ENCODE results near the gene CHEK2.
"Not testable (repeated sequence)": the region's sequence is repeated elsewhere in the genome, so short reads cannot be mapped to it uniquely, and the experiment has no call there.

The CHEK2 gene

DNA sequence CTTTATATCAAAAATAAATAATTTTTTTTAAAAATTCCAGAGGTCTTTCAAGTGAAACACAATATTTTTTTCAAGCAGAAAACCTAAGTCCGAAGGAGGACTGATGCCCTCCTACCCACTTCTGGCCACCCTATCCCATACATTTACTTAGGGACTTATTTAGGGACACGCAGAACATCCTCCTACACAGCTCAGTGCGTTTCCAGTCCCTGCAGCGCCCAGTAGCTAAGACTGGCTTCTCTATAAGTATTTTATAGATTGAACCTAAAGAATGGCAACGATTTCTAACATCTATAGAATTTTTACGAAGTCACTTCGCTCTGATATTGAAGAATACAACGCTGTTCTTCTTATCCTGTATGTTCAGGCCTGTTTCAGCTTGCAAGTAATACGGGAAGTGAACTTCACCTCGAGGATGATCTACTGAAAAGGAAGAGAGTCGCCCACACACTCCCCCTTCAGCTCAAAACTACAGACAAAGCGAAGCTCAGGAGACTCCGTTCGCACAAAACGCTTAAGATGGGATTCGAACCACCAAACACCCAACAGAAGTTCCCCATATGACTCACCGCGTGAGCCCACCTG lies 328 bp downstream of the CHEK2 start:
- DNase-seq, result no peak

DNA sequence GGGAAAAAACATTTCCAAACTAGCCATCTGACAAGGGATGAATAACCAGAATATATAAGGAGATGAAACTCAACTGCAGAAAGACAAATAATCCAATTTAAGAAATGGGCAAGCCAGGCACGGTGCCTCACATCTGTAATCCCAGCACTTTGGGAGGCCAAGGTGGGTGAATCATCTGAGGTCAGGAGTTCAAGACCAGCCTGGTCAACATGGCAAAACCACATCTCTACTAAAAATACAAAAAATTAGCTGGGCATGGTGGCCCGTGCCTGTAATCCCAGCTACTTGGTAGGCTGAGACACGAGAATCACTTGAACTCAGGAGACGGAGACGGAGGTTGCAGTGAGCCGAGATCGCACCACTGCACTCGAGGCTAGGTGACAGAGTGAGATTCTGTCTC lies 2.7 kb downstream of the CHEK2 start:
- DNase-seq, result not testable (repeated sequence)

DNA sequence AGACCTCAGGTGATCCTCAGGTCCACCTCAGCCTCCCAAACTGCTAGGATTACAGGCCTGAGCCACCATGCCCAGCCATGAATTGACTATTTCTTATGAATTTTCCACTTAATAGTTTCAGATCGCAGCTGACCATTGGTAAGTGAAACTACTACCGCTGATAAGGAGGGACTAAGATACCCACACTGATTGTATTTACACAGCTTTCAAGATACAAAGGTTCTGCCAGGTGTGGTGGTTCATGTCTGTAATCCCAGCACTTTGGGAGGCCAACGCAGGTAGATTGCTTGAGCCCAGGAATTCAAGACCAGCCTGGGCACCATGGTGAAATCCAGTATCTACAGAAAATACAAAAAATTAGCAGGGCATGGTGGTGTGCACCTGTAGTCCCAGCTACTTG lies 3.9 kb downstream of the CHEK2 start:
- no peak for DNase-seq

DNA sequence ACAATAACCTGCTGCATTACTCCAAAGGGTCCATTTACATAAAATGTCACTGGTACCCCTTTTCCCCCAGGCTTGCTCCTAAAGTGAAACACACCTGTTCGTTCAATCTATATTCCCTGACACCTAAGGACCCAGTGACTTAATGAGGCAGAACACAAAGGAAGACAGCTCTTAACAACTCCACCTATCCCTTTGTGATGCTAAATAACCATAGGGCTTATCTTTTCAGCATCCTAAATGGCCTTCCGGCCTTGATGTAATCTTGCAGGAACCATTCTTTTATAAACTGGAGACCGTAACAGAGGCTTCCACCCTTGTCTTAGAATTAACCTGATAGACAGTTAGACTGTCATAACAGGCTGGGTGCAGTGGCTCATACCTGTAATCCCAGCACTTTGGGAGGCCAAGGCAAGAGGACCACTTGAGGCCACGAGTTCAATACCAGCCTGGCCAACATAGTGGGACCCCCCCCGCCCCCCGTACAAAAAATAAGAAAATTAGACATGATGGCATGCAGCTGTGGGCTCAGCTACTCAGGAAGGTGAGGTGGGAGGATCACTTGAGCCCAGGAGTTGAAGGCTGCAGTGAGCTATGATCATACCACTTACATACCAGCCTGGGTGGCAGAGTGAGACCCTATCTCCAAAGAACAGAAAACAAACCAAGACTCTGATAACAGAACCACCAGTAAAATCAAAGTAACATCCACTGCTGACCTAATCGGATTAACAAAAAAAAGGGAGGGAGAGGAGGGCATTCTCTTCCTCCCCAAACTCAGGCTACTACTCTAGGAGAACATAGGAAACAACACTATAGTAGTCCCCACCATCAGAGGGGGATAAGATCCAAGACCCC lies 5.1 kb downstream of the CHEK2 start:
- DNase-seq, result no peak

DNA sequence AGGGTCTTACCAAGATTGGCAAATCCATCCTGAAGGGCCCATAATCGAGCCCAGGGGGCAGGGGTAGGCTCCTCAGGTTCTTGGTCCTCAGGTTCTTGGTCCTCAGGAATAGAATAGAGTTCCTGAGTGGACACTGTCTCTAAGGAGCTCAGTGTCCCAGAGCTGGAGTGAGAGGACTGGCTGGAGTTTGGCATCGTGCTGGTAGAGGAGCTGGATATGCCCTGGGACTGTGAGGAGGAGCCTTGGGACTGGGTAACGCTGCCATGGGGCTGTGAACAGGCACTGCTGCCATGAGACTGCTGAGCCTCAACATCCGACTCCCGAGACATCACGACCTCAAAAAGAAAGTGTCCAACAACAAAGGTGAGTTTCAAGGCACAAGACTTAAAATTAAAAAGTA lies 7.2 kb downstream of the CHEK2 start:
- no peak for DNase-seq

DNA sequence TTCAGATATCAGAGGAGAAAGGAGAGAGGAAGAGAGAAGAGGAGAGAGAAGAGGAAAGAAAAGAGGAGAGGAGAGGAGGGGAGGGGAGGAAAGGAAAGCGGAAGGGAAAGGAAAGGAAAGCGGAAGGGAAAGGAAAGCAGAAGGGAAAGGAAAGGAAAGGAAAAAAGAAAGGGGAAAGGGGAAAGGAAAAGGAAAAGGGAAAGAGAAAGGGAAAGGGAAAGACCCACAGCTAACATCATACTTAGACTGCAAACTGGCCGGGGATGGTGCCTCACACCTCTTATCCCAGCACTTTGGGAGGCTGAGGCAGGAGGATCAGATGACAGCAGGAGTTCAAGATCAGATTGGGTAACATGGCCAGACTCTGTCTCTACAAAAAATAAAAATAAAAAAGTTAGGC lies 11.4 kb downstream of the CHEK2 start:
- DNase-seq, result no peak

DNA sequence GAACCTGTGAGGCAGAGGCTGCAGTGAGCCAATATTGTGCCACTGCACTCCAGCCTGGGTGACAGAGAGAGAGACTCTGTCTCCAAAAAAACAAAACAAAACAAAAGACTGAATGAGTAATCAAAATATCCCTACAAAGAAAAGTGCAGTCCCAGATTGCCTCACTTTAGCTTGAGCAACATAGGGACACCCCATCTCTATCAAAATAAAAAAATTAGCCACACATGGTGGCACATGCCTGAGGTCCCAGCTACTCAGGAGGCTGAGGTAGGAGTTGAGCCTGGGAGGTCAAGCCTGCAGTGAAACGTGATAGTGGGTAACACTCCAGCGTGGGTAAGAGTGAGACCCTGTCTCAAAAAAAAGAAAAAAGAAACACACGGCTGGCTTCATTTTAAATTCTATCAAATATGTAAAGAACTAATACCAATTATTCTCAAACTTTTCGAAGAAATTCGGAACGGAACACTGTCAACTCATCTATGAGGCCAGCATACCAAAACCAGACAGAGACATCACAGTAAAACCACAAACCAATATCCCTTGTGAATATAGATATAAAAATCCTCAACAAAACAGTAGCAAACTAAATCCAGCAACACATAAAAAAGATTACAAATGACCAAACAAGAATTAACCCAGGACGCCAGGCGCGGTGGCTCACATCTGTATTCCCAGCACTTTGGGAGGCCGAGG lies 12.9 kb downstream of the CHEK2 start:
- DNase-seq, result no peak

DNA sequence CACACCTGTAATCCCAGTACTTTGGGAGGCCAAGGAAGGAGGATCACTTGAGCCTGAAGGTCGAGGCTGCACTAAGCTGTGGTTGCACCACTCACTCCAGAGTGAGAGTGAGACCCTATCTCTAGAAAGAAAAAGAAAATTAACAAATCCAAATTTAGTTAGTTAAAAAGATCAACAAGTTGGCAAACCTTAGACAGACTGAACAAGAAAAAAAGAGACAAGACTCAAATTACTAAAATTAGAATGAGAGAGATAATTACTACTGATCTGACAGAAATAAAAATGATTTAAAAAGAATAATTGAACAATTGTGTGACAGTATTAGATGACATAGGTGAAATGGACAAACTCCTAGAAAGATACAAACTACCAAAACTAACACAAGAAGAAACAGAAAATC lies 13.6 kb downstream of the CHEK2 start:
- no peak for DNase-seq

DNA sequence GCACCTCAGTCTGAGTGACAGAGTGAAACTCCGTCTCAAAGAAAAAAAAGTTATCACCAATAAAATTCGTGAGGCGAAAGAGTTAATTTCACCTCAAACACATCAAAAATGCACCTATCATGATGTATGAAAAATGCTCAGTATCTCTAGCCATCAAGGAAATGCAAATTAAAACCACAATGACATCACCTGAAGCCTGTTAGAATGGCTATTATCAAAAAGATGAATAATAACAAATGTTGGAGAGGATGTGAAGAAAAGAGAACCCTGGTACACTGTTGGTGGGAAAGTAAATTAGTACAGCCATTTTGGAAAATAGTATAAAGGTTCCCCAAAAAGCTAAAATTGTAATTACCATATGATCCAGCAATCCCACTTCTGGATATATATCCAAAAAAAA lies 23.6 kb downstream of the CHEK2 start:
- no peak for DNase-seq

DNA sequence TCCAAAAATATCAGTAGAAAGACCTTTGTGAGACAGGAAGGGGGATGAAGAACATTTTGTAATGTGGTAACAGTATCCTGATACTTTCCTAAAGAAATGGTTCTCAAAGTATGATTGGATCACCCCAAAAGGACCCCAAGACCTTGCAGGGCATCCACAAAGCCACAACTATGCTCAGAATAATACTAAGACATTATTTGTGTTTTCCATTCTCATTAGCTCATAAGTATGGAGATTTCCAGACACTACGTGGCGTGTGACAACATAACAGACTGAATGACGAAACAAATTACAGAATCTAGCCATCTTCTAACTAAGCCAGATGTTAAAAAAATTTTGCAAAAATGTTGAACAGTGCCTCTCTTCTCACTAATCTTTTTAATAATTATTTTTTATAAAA lies 24.9 kb downstream of the CHEK2 start:
- DNase-seq, result no peak

DNA sequence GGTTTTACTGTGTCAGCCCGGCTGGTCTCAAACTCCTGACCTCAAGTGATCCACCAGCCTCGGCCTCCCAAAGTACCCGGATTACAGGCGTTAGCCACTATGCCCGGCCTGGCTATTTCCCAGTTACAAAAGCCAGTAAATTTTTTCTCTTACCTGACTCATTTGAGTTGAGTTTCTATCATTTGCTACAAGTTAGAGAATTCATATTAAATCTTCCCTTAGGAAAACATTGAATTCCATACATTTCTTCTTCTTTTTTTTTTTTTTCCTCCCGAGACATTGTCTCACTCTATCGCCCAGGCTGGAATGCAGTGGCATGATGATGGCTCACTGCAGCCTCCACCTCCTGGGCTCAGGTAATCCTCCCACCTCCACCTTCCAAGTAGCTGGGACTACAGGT lies 26.0 kb downstream of the CHEK2 start:
- no peak for DNase-seq

DNA sequence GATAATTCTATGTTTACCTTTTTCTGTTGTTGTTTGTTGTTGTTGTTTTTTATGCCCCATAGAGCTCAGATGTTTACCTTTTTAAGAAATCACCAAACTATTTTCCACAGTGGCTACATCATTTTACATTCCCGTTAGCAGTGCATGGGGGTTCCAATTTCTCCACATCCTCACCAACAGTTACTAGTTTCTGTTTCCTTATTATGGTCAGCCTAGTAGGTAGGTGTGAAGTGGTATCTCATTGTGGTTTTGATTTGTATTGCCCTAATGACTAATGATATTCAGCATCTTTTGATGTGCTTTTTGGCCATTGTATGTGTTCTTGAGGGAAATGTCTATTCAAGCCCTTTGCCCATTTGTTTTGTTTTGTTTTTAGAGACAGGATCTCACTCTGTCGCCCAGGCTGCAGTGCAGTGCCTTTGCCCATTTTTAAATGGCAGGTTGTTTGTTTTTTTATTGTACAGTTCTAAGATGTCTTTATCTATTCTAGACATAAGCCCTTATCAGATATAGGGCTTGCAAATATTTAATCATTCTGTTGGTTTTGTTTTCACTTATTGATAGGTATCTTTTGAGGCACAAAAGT lies 27.5 kb downstream of the CHEK2 start:
- DNase-seq, result no peak

DNA sequence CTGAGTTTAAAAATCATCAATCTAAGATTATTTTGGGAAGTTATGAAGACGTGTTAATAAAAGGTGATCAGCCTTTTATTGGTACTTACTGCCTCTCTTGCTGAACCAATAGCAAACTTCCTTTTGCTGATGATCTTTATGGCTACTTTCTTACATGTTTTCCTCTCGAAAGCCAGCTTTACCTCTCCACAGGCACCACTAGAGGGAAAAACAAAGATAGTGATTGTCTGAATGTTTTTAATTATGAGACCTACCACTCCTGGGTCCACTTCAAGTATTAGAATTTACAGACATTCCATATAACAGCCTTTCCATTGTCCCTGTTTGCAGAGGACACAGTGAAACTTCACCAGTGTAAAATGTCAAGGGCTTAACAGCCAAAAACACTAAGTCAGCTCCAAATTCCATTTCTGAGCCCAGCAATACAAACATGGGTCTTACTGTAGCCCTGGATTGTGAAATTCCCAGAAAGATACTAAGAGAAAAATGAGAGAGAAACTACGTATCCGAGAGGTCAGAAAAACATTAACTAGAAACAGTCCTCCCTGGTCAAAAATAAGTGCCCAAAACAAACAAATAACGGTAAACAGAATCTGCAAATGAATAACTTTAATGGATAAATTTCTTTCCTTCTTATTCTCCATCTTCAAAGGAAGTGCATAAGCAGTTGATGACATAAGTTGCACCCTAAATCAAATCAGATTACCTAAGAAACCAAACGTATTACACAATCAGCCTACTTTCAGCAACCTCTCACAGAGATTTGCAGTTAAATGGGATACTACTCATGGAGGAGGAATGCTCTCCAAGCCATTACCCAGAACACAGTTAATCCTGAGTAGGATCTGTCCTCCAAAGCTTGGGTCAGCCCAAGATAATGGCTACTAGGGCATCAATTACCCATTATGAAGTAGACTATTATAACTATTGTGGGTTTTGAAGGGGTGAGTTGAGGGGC lies 29.5 kb downstream of the CHEK2 start:
- DNase-seq, result no peak

DNA sequence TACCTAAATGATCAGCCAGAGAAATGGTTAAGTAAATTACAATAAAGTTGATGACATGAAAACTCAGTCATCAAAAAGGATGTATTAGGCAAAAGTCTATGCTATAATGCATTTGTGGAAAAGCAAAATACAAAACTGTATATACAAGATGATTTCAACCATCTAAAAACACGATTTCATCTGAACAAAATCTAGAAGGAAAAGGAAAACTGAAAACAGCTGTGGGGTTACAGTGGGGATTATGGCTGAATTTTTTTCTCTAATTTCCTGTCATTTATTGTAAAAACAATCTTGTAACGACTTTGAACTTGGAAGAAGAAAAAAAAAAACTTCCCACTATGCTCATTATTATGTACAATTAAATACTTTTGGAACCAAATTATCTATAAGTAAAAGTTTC lies 30.3 kb downstream of the CHEK2 start:
- DNase-seq, result no peak

DNA sequence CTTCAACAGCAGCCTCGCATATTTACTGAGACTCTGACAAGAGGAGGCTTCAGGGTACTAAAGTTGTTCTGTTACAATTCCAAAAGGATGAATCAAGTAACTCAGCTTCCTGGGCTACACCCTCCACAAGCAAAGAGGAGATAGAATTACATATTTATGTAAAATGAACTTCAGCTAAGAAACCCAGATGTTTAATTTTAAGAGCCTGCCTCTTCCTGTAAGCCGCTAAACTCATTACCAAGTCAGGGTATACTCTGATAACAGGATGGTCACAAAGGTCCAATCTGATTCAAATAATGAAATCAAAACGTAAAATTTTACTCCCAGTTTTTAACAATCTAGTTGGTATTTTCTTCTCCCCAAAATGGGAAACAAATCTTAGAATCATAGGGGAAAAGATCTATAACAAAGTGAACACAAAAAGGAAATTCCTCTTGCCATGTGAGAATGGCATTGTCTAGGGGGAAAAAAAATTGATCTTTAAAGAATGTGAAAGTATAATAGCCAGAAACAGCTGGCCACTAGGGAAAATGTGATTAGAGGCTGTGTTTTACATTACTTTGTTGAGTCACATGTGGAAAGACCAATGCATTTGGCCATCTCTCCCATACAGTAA lies 30.9 kb downstream of the CHEK2 start:
- DNase-seq, result no peak

DNA sequence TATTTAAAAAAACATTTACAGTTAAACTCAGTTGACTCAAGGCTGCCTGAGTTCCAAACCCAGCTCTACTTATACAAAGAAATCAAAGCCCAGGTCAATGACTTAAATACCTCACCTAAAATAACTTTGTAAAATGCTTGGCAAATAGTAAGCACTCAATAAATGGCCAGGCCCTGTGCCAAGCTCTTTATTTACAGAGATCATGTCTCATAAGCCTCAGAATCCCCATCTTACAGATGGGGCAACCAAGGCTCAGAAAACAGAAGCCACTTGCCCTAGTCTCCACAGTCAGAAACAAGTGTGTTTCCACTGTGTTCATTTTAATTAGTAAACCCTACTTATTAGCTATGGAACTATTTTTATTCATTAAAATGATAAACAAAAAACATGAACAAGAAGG lies 31.5 kb downstream of the CHEK2 start:
- DNase-seq, result no peak

DNA sequence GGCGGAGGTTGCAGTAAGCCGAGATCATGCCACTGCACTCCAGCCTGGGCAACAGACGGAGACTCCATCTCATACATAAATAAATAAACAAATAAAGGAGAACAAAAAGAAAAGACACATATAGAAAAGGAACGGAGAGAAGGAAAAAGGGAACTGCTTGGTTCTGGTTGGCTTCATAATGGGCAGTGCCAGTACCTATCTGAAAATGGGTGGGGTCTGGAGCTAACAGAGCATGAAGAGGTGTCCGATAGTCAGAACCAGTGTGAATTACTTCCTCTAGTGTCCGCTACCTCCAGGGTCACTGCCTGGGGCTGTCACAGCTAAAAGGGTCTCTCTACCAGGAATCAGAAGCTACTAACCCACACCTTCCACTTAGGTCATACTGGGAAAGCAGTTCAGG lies 34.8 kb downstream of the CHEK2 start:
- no peak for DNase-seq

DNA sequence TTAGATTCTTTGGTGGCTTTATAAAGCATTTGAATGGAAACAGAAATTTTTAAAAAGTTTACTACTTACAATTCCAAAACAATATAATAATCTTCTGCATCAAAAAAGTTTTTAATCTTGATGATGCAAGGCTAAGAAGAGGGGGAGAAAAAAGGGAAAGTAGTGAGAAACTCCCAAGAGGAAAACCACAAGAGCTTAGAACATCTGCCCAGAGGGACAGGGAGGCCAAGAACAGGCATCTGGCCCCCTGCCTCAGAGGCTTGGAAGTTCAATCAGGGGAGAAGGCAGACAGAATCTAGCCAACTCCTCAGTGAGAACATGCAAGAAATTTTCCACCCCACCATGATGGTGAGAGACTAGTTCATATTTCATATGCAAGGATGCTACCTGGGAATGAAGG lies 38.2 kb downstream of the CHEK2 start:
- no peak for DNase-seq

DNA sequence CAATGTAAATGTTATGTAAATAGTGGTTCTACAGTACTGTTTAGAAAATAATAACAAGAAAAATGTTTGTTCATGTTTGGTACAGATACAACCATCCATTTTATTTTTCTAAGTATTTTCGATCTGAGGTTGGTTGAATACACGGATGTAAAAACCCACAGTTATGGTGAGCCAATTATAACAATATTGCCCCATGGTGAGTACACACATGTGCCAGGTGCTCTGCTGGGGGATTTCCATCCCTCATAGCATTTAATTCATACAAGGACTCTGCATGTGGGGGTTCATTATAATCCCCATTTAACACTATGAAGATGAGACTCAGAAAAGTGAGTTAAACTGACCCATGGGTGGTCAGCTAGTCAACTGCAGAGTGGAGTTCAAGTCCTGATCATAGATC lies 38.7 kb downstream of the CHEK2 start:
- no peak for DNase-seq

DNA sequence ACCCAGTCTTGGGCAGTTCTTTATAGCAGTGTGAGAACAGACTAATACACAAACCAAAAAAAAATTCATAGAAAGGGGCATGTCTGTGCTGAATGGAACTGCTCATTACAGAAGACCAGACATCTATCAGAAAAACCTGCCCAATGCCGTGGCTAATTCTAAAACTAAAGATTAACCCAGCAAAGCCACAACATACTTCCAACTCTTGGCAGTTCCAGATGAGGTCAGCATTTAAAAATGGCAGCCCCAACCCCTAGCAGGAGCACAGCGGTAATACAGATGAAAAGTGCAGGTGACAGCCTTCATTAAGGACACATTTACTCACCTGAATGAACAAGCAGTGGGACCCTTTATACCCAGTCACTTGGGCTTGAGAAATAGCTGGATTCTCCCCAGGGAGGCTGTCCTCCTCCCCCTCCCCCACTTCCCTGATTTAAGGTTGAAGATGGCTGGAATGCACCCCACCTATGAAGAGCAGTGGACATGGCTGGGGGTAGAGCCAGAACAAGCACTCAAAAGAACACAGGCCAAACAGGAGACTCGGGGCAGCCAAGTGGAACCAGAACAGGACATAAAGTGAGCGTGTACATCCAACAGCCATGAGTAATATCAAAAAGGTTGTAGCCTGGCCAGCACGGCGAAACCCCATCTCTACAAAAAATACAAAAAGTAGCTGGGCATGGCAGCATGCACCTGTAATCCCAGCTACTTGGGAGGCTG lies 48.4 kb downstream of the CHEK2 start:
- not testable (repeated sequence) for DNase-seq

DNA sequence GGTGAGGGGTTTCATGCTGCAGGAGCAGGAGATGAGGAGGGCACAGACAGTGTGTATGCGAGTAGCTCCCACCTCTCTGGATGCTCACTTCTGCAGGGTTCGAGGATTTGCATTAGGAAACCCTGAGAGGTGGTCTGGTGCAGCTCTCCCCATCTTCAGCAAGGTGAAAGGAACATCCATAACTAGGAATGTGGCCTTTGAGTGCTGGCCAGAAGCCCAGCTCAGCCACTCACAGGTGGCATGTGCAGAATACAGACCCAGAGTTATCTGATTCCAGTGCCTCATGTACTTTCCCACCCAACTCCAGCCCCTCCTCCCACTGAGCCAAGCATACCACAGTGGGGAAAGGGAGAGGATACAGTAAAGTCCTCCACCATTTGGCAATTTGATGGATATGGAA lies 51.8 kb downstream of the CHEK2 start:
- not testable (repeated sequence) for DNase-seq
